Measurements from ENCODE around the gene ALLC. TPM values are rescaled to one million over a fixed set of nuclear protein-coding genes. Genes with fewer than 3 reads are reported as not detected.

The ALLC gene
- total and polyA plus RNA-seq, 2 experiments from 2014 or later, result not detected

DNA sequence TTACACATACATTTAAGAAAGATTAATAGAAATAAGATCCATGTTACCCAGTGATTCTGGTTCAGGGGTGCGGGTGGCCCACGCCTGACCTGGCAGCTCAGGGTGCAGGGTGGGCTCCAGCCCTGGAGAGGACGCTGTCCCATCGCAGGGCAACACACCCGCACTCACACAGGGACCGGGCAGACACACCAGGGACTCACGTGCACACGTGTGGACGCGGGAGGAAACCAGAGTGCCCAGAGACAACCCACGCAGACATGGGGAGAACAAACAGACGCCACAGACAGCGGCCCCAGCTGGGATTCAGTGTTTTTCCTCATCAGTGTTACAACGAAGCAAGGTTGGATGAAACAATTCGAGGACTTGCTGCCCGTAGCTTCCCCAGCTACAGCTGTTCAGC is 8.4 kb upstream of the ALLC start:
- Mint-ChIP-seq H3K27me3 (ENCODE audit: insufficient read depth, low read depth, poor library complexity) (peaks cover 17% of the 10 kb centered on the region), H3K4me3 (no peak overlapping the region), H3K27ac (no peak overlapping the region), H3K36me3 (ENCODE audit: low read depth) (no peaks in the 10 kb centered on the region; the same call in 1 of the 3 replicates), H3K9me3 (peaks cover 3% of the 10 kb centered on the region; the same call in 2 of the 3 replicates), H3K4me1 (peaks cover 10% of the 10 kb centered on the region)
- ATAC-seq (no peak), DNase-seq (ENCODE audit: low spot score) (no peak)
- TF ChIP-seq ZNF331 (CRISPR knock-in tag; IDR thresholded peaks at IDR 0.05; ENCODE audit: low read depth), result no peak
- TF ChIP-seq JUNB (IDR thresholded peaks at IDR 0.05; ENCODE audit: unreplicated experiment), result no peak
- TF ChIP-seq, protein P1, sequence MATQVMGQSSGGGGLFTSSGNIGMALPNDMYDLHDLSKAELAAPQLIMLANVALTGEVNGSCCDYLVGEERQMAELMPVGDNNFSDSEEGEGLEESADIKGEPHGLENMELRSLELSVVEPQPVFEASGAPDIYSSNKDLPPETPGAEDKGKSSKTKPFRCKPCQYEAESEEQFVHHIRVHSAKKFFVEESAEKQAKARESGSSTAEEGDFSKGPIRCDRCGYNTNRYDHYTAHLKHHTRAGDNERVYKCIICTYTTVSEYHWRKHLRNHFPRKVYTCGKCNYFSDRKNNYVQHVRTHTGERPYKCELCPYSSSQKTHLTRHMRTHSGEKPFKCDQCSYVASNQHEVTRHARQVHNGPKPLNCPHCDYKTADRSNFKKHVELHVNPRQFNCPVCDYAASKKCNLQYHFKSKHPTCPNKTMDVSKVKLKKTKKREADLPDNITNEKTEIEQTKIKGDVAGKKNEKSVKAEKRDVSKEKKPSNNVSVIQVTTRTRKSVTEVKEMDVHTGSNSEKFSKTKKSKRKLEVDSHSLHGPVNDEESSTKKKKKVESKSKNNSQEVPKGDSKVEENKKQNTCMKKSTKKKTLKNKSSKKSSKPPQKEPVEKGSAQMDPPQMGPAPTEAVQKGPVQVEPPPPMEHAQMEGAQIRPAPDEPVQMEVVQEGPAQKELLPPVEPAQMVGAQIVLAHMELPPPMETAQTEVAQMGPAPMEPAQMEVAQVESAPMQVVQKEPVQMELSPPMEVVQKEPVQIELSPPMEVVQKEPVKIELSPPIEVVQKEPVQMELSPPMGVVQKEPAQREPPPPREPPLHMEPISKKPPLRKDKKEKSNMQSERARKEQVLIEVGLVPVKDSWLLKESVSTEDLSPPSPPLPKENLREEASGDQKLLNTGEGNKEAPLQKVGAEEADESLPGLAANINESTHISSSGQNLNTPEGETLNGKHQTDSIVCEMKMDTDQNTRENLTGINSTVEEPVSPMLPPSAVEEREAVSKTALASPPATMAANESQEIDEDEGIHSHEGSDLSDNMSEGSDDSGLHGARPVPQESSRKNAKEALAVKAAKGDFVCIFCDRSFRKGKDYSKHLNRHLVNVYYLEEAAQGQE (IDR thresholded peaks at IDR 0.05; ENCODE audit: unreplicated experiment), result no peak
- no peak for TF ChIP-seq EZH2 (IDR thresholded peaks at IDR 0.05; ENCODE audit: low read depth, unreplicated experiment)
- TF ChIP-seq EZH2phosphoT487 (IDR thresholded peaks at IDR 0.05; ENCODE audit: unreplicated experiment), result no peak
- TF ChIP-seq, protein P2, sequence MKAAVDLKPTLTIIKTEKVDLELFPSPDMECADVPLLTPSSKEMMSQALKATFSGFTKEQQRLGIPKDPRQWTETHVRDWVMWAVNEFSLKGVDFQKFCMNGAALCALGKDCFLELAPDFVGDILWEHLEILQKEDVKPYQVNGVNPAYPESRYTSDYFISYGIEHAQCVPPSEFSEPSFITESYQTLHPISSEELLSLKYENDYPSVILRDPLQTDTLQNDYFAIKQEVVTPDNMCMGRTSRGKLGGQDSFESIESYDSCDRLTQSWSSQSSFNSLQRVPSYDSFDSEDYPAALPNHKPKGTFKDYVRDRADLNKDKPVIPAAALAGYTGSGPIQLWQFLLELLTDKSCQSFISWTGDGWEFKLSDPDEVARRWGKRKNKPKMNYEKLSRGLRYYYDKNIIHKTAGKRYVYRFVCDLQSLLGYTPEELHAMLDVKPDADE (IDR thresholded peaks at IDR 0.05), result no peak
- no peak for TF ChIP-seq CREB1 (CRISPR knock-in tag; IDR thresholded peaks at IDR 0.05; ENCODE audit: low read depth)
- TF ChIP-seq STAT1 (IDR thresholded peaks at IDR 0.05; ENCODE audit: unreplicated experiment), result no peak
- TF ChIP-seq NANOG (IDR thresholded peaks at IDR 0.05; ENCODE audit: borderline replicate concordance), result no peak
- TF ChIP-seq ZNF114 (CRISPR knock-in tag; IDR thresholded peaks at IDR 0.05), result no peak
- TF ChIP-seq, protein P3, sequence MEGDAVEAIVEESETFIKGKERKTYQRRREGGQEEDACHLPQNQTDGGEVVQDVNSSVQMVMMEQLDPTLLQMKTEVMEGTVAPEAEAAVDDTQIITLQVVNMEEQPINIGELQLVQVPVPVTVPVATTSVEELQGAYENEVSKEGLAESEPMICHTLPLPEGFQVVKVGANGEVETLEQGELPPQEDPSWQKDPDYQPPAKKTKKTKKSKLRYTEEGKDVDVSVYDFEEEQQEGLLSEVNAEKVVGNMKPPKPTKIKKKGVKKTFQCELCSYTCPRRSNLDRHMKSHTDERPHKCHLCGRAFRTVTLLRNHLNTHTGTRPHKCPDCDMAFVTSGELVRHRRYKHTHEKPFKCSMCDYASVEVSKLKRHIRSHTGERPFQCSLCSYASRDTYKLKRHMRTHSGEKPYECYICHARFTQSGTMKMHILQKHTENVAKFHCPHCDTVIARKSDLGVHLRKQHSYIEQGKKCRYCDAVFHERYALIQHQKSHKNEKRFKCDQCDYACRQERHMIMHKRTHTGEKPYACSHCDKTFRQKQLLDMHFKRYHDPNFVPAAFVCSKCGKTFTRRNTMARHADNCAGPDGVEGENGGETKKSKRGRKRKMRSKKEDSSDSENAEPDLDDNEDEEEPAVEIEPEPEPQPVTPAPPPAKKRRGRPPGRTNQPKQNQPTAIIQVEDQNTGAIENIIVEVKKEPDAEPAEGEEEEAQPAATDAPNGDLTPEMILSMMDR (conservative IDR thresholded peaks at IDR 0.05; ENCODE audit: low read depth in 2 of 2), result no peak
- TF ChIP-seq, protein P4, sequence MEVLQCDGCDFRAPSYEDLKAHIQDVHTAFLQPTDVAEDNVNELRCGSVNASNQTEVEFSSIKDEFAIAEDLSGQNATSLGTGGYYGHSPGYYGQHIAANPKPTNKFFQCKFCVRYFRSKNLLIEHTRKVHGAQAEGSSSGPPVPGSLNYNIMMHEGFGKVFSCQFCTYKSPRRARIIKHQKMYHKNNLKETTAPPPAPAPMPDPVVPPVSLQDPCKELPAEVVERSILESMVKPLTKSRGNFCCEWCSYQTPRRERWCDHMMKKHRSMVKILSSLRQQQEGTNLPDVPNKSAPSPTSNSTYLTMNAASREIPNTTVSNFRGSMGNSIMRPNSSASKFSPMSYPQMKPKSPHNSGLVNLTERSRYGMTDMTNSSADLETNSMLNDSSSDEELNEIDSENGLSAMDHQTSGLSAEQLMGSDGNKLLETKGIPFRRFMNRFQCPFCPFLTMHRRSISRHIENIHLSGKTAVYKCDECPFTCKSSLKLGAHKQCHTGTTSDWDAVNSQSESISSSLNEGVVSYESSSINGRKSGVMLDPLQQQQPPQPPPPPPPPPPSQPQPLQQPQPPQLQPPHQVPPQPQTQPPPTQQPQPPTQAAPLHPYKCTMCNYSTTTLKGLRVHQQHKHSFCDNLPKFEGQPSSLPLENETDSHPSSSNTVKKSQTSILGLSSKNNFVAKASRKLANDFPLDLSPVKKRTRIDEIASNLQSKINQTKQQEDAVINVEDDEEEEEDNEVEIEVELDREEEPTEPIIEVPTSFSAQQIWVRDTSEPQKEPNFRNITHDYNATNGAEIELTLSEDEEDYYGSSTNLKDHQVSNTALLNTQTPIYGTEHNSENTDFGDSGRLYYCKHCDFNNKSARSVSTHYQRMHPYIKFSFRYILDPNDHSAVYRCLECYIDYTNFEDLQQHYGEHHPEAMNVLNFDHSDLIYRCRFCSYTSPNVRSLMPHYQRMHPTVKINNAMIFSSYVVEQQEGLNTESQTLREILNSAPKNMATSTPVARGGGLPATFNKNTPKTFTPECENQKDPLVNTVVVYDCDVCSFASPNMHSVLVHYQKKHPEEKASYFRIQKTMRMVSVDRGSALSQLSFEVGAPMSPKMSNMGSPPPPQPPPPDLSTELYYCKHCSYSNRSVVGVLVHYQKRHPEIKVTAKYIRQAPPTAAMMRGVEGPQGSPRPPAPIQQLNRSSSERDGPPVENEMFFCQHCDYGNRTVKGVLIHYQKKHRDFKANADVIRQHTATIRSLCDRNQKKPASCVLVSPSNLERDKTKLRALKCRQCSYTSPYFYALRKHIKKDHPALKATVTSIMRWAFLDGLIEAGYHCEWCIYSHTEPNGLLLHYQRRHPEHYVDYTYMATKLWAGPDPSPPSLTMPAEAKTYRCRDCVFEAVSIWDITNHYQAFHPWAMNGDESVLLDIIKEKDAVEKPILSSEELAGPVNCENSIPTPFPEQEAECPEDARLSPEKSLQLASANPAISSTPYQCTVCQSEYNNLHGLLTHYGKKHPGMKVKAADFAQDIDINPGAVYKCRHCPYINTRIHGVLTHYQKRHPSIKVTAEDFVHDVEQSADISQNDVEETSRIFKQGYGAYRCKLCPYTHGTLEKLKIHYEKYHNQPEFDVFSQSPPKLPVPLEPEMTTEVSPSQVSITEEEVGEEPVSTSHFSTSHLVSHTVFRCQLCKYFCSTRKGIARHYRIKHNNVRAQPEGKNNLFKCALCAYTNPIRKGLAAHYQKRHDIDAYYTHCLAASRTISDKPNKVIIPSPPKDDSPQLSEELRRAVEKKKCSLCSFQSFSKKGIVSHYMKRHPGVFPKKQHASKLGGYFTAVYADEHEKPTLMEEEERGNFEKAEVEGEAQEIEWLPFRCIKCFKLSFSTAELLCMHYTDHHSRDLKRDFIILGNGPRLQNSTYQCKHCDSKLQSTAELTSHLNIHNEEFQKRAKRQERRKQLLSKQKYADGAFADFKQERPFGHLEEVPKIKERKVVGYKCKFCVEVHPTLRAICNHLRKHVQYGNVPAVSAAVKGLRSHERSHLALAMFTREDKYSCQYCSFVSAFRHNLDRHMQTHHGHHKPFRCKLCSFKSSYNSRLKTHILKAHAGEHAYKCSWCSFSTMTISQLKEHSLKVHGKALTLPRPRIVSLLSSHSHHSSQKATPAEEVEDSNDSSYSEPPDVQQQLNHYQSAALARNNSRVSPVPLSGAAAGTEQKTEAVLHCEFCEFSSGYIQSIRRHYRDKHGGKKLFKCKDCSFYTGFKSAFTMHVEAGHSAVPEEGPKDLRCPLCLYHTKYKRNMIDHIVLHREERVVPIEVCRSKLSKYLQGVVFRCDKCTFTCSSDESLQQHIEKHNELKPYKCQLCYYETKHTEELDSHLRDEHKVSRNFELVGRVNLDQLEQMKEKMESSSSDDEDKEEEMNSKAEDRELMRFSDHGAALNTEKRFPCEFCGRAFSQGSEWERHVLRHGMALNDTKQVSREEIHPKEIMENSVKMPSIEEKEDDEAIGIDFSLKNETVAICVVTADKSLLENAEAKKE (CRISPR knock-in tag; IDR thresholded peaks at IDR 0.05), result no peak
- no peak for TF ChIP-seq POLR2AphosphoS5 (IDR thresholded peaks at IDR 0.05; ENCODE audit: low read depth)
- 0 out of 2 replicates have a peak, but pooled peaks cover 5% of the 10 kb centered on the region for H3F3A ChIP-seq (replicated peaks; ENCODE audit: low read depth)
- no peaks in the 10 kb centered on the region for H4K20me1 ChIP-seq (replicated peaks; ENCODE audit: insufficient read depth)
- no peak overlapping the region for H3K4me3 ChIP-seq
- H3K4me1 ChIP-seq (ENCODE audit: insufficient read depth), result no peaks in the 10 kb centered on the region; the same call in 1 of the 2 replicates
- no peak overlapping the region for H2AFZ ChIP-seq
- H3K79me2 ChIP-seq (replicated peaks; ENCODE audit: insufficient read depth), result no peaks in the 10 kb centered on the region
- H3K36me3 ChIP-seq (ENCODE audit: insufficient read depth), result no peaks in the 10 kb centered on the region
- H3K27me3 ChIP-seq (ENCODE audit: insufficient read depth), result 0 out of 2 replicates have a peak, but pooled peaks cover 4% of the 10 kb centered on the region
- no peaks in the 10 kb centered on the region for H3K9me2 ChIP-seq (ENCODE audit: insufficient read depth)
- no peak overlapping the region for H3K4me2 ChIP-seq
- H3K27ac ChIP-seq (ENCODE audit: low read depth), result no peak overlapping the region

Data from GM23338 (cell line).